ENCODE measurements around the gene INTS6L.

INTS6L gene, protein sequence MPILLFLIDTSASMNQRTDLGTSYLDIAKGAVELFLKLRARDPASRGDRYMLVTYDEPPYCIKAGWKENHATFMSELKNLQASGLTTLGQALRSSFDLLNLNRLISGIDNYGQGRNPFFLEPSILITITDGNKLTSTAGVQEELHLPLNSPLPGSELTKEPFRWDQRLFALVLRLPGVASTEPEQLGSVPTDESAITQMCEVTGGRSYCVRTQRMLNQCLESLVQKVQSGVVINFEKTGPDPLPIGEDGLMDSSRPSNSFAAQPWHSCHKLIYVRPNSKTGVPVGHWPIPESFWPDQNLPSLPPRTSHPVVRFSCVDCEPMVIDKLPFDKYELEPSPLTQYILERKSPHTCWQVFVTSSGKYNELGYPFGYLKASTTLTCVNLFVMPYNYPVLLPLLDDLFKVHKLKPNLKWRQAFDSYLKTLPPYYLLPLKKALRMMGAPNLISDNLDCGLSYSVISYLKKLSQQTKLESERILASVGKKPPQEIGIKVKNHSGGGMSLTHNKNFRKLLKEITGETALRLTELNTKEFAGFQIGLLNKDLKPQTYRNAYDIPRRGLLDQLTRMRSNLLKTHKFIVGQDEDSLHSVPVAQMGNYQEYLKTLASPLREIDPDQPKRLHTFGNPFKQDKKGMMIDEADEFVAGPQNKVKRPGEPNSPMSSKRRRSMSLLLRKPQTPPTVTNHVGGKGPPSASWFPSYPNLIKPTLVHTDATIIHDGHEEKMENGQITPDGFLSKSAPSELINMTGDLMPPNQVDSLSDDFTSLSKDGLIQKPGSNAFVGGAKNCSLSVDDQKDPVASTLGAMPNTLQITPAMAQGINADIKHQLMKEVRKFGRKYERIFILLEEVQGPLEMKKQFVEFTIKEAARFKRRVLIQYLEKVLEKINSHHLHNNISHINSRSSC

DNA sequence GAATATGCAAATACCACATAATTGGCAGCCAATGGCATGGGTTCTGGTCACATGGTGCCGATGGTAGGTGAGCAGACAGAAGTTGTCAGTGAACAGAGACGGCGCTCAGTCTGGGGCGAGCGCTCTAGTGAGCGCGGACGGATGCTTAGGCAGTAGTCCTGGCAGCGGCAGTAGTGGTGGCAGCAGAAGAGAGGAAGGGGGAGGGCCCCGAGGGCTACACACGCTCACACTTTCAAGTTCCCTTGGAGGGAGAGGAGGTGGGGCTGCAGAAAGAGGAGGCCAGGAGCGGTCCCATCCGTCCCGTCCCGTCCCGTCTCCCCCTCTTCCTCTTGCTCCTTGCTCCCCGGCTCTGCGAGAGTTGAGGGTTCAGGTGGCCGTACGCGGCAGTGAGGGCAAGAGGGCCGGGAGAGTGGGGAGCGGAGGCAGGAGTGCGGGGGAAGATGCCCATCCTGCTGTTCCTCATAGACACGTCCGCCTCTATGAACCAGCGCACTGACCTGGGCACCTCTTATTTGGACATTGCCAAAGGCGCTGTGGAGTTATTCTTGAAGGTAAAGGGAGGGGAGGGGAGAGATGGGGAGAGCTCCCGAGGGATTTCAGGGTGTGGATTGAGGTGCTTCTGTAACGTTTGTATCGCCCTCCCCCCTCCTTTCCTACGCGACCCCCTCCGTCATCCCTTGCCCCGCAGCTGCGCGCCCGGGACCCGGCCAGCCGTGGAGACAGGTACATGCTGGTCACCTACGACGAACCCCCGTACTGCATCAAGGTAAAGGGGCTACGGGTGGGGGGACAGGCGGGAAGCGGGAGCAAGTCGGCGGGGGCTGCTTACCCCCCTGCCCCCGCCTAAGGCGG is at the start of gene INTS6L:
Gene INTS6L (plus strand): TSS at position 108 of the 852 bp plus-strand sequence. CDS start 333 bp downstream, at position 441.
- peak; percentile 93 for DNase-seq

DNA sequence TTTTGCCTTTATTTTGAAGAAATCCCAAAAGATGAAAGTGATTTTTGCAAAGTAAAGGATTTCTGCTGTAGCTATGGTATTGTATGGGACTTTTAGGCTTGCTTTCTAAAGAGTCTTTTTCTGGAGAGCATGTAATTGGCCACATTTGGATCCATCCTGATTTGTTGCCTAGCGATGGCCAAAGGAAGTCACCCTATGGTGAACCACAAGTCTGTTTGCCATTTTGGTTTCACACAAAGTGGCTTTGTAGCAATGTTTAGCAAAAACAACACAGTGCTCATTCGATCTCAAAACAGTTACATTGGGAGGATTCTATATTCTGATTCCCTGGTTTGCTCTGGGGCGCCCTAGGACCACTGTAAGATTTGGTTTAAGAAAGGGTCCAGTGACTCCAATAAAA is 44.1 kb upstream of the INTS6L start:
- DNase-seq: no peak

DNA sequence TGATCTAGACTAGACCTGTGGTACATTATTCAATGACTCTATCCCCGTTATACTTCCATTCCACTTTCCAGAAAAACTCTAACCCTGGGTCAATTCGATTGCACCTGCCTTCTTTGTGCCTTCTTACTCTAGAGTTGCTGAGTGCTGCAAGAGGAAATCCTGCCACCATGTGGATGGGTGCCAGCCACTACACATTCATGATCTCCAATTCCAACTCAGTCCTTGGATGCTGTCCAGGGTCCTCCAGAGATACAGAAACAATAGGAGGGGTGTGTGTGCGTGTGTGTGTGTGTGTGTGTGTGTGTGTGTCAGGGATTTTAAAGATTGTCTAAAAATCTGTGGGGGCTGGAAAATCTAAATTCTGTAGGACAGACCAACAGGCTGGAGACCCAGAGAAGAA is 42.9 kb upstream of the INTS6L start:
- DNase-seq: peak; percentile 75

DNA sequence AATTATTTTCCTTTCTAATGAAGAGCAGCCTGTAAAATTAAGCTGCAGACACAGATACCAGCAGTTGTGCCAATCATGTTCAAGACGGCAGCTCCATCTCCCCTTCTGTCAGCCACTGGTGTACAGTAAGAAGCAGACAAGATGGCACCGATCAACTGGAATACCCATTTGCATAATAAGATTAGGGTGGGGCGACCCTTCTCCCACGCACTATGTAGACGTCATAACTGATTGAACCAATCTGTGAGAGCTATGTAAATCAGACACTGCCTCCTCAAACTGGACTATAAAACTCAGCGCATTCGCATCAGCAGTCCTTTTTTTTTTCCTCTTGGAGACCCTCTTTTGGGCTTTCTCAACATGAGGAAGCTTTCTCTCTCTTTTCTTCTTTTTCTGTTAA is 40.4 kb upstream of the INTS6L start:
- no peak for DNase-seq

DNA sequence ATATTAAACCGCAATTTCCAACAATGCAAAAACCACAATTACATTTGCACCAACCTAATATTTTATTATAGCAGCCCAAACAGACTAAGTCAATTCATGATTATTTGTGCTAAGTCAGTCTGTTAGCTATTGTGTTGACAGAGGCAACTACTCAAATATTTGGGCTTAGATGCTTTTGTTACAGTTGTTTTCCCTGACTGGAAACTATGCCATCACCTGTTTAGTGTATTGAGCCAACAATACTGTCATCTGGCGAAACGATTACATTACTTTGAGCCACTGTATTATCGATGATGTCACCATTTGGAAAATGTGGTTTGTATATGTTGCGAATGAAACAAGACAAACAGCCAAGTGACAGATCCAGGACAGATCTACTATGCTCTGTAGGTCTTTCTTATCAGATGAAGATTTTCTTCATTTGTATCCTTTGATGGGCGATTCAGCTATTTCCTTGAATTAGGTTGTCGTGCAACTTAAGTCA is 38.7 kb upstream of the INTS6L start:
- DNase-seq: no peak

DNA sequence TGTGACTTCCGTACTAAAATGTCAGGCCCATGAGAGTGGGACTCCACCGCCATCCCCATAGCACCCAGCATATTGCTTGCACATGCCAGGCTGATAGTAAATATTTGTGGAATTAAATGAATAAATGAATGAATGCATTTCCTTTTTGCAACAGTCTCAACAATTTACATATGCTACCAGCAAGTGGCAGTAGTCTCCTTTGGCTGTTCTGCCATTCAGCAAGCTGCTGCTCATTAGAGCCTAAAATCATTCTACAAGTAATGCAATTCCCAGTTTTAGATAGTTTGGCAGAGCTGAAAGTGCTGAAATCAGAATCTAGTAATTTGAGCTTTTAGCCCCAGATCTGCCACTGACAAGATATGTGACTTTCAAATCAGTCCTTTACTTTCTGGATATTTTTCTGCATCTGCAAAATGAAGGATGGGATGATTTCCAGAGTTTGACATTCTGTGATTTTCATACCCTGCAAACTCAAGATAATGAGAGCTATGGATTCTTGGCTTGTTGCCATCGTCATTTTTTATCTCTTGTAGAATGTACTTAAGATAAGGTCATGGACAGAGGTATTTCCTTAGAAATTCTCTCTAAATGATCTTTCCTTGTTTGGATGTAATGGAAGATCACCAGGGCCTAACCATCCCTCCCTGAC is 35.7 kb upstream of the INTS6L start:
- DNase-seq: peak; percentile 40

DNA sequence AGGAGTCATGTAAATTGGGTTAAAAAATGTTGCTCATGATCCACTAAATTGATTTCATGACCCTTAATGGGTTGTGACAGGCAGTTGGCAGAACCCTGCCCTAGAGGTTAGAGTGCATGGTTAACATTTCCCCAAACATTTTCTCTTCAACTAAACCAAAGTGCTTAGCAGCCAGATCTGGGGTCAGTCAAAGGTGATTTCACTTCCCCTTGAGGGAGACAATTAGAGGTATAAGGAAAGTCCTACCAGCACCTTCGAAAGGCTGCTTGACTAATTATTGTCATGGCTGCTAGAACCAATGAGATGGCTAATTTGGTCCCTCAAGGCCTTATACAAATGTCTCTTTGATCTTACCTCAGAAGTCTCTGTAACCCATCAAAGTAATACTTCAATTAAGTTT is 30.9 kb upstream of the INTS6L start:
- peak; percentile 68 for DNase-seq

DNA sequence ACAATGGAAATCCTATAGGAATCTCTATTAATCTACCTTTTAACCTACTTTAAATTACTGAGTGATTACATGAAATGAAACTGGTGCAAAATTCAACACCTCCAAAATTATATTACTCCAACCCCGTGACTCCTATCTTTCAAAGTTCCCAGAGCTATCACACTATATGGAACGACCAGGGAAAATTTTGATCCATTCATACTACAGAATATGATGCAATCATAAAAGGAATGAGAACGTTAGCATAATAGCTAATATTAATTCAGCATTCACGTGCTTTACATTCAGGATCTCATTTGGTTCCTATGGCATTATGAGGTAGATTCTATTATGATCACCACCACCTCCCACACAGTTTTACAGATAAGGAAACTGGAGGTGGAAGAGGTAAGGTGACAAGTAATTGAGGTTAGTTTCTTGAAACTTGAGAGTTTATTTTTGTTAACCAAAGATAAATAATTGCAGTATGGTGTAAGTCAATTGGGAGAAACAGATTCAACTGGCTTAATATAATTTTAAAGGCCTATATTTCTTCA is 29.4 kb upstream of the INTS6L start:
- DNase-seq: no peak

DNA sequence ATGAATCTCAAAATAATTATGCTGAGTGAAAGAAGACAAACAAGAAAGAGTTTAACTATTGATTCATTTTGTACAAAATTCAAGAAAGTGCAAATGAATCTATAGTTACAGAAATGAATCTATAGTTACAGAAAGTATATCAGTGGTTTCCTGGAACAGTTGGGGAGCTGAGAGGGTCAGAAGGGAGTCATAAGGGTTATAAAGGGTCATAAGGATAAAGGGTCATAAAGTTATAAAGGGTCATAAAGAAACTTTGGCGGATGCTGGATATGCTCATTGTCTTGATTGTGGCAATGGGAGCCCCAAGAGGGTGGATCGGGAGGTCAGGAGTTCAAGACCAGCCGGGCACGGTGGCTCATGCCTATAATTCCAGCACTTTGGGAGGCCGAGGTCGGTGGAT is 26.0 kb upstream of the INTS6L start:
- no peak for DNase-seq

DNA sequence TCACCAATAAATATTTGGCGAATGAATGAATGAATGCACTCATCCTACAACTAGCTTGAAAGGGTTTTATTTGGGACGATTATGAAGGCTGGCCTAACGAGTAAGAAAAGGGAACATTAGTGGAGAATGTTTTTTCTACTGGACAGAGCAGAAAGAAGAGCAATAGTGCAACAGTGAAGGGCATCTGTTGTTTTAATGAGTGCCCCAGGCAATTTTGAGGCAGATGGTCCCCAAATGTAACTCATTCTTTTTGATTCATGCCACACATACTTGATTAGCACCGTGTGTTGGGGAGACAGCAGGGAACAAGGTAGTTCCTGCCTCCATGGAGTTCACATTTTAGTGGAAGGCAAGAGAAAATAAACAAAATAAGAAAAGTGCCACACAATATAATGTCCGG is 22.7 kb upstream of the INTS6L start:
- DNase-seq: no peak

DNA sequence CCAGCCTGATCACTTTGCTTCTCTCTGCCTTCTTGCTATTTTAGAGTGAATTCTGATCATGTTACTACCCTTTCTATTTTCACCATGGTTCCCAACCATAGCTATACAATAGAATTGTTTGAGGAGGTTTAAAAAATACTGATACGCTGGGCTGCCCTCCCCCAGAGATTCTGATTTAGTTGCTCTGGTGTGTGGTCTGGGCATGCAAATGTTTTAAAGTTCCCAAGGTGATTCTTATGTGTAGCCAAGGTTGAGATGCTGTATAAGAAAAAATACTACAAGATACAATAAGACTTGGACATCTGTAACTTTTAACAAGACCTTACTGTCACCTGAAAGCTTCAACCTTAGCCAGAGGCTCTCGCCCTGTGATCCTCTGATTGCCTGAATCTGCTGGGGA is 22.2 kb upstream of the INTS6L start:
- no peak for DNase-seq

DNA sequence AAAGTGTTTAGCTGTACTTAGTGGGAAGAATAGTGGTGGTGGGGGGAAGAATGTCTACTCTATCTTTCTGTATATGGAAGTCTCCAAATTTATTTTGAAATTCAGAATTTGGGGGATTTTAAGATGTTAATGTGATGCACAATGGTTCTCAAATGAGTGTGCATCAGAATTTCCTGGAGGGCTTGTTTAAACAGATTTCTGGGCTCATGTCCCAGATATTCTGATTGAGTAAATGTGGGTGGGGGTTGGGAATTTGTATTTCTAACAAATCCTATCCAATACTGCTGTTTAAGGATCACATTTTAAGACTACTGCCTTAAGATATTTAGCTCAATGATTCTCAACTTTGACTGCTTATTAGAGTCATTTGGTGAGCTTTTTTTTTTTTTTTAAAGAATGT is 15.1 kb upstream of the INTS6L start:
- DNase-seq: no peak

DNA sequence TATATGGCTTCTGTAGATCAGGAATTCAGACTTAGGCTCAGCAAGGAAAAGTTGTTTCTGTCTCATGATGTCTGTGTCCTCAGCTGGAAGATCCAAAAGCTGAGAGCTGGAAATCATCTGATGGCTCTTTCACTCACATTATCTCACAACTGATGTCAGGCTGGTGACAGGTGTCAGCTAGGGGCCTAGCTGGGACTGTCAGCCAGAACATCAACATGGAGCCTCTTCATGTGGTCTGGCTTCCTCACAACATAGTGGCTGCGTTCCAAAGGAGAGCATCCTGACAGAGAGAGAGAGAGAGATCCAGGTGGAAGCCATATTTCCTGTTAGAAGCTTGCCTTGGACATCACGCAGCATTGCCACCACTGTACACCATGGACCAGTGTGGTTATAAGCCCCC is 10.6 kb upstream of the INTS6L start:
- DNase-seq: no peak

DNA sequence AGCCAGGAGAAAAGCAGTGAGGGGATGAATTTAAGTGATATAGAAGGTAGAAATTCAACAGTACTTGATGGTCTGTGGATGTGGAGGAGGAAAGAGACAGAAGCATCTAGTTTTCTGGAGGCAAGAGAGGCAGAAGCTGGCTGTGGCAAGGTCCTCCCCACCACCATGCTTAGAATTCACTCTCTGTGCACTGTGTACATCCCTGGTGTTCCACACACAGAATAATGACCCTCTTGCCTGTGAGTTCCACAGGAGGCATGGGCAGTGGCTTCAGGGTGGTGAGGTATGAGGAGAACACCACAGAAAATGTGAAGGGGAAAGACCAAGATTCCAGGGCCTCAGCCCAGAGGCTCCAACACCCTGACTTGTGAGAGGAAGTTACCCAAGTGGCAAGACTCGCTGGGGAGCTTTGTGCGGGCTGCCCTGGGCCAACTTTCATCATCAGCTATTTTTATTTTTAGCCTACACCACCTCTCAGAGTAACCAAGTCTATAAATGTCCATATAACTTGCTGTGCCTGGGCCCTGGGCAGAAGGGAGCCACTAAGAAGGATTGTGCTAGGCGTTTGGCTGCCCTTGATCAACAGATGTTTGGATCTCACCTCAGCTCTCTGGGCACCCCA is 7.8 kb upstream of the INTS6L start:
- DNase-seq: peak; percentile 63

DNA sequence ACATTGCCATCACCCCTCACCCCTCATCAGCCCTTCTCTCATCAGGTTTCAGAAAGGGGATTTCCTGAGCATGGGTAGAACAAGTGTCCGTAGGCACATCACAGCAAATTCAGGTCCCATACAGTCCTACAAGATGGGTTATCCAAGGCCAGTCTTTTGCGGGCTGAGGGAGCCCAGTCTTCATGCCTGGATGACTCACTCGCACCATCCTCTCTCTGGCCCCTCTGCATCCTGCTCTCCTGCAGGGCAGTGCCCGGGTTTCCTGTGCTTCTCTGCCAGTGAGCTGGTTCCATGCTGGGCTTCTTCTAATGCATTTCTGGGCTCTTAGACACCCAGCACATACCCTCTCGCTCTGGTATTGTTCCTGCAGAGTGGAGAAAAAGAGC is 7.3 kb upstream of the INTS6L start:
- DNase-seq: no peak

DNA sequence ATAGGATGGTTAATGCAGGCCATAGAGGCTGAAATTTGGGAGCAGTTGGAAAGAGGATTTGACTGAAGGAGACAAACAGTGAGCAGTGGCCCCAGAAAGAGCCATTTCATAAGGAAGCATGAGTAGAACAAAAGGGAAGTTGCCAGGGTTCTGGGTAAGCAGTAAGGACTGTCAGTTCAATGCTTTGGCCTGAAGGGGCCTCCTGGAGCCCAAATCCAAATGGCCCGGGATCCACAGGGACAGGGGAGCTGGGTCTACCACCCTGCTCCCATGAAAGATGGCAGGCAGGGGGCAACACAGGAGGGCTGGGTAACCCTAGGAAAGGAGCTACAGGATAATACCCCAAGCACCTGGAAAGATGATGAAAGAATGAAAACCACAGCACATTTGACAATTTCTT is 4.1 kb upstream of the INTS6L start:
- DNase-seq: peak; percentile 21

DNA sequence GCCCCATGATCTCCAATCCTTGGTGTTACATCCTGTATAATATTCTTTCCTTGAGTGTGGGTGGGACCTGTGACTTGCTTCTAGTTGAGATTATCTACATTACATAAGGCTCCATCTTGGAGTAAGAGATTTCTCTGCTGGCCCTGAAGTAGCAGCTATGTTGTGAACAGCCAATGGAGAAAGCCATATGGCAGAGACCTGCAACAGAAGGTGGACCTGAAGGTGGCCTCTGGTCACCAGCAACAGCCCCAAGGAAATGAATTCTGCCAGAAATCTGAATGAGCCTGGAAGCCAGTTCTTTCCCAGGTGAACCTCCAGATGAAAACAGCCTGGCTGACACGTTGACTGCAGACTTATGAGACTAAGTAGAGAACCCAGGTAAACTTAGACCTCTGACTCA is 2.3 kb upstream of the INTS6L start:
- DNase-seq: no peak

DNA sequence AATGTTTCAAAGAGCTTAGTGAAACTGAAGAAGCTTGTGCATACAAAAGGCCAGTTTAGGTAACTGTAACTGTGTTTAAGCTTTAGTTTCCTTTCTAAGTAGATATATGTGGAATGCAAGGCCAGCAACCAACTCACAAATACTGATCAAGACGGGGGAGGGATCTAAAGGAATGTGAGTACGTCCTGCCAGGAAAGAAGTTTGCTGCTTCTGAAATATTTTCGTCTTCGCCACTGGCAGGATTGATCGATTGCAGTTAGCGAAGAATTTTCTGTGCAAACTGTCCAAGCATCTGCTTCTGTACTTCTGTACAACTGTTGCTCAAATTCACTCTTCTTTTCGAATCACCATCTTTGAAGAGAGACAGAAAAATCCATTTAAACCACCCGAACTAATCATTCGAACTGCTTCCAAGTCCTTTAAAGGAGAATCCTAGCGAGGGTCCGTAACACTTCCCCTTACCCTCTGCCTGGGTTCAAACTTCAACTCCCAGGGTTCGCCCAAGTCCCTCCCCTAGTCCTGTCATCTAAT is 373 bp upstream of the INTS6L start:
- peak; percentile 3 for DNase-seq

DNA sequence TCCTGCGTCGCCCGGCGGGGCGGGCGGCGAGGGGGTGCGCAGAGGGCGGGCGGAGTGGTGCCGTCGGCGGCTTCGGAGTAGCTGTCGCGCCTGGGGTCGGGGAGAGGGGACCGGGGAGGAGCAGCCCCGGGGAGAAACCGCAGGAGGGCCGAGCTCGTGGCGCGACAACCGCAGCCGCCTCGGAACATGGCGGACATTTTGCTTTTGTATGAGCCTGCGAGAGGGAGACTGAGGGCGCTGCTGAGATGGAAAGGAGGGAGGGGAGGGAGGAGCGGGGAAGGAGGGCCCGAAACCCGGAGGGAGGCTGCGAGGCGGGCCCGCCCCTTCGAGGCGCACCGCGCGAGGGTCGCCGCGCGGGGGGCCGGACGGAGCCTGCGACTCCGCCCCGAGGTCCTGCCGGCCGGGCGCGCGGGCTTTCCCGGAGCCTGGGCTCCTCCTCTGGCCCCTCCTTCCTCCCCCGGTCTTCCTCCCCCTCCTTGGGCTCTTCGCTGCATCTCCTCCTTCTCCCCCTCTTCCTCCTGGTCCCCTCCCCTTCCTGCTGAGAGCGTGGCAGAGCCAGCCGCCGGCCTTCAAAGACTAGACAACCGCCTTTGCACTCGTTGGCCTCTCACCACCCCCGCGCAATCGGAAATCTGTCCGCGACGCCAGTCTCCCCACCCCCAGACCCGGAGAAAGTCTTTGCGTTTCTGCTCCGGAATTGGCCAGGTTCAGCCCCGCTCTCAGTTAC is 1.1 kb downstream of the INTS6L start:
- DNase-seq: peak; percentile 92

DNA sequence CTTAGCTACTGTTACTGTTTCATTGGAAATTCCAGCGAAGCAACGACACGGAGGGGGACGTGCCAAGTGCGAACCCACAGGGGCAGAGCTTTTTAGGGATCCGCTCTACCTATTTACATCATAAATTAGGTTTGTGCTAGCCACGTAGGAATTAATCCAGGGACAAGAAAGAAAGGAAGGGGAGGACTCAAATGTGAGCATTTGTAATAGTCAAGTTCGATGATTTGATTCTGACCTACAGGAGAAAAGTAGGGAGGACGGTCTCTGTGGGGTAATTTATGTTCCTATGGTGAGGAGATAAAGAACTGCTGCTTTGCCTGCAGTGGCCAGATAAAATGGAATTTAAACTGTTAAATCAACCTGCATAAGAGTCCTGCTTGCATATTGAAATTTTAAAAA is 1.7 kb downstream of the INTS6L start:
- no peak for DNase-seq

All from RPMI8226 (cell line).